ENCODE measurements around the gene RAB36. TPM values are rescaled to one million over a fixed set of nuclear protein-coding genes. Genes with fewer than 3 reads are reported as not detected.

Gene RAB36, protein sequence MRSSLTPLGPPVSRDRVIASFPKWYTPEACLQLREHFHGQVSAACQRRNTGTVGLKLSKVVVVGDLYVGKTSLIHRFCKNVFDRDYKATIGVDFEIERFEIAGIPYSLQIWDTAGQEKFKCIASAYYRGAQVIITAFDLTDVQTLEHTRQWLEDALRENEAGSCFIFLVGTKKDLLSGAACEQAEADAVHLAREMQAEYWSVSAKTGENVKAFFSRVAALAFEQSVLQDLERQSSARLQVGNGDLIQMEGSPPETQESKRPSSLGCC
- 0.35 TPM for total RNA-seq
- long read RNA-seq, result 0 reads

- ATAC-seq (ENCODE audit: poor library complexity), result peak; percentile 81
- DNase-seq, result peak; percentile 98
- intact Hi-C loops (cut with DNase I), result no loop called here
Observed at GRCh38 chr22:23144932-23145877, at the start of gene RAB36. Gene RAB36, plus strand, starts transcription at chr22:23145477. Its CDS starts 1,140 bp downstream, at chr22:23146617.

DNA sequence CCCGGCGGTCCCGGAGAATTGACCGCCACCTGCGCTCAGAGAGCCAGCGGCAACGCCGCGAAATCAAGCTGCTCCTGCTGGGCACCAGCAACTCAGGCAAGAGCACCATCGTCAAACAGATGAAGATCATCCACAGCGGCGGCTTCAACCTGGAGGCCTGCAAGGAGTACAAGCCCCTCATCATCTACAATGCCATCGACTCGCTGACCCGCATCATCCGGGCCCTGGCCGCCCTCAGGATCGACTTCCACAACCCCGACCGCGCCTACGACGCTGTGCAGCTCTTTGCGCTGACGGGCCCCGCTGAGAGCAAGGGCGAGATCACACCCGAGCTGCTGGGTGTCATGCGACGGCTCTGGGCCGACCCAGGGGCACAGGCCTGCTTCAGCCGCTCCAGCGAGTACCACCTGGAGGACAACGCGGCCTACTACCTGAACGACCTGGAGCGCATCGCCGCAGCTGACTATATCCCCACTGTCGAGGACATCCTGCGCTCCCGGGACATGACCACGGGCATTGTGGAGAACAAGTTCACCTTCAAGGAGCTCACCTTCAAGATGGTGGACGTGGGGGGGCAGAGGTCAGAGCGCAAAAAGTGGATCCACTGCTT is 49.4 kb upstream of the RAB36 start:
- DNase-seq (no peak), ATAC-seq (ENCODE audit: poor library complexity) (no peak)
- intact Hi-C loops (cut with DNase I), result loop anchor here (10.0 kb wide), 1 partner anchor 81 kb away; no protein-coding TSS in a partner anchor

GRCh38 chr22:23097412-23098229 is 47.7 kb upstream of the RAB36 start:
- DNase-seq (no peak), ATAC-seq (ENCODE audit: poor library complexity) (no peak)
- intact Hi-C loops (cut with DNase I), result loop anchor here (10.0 kb wide), 1 partner anchor 83 kb away; no protein-coding TSS in a partner anchor

DNA sequence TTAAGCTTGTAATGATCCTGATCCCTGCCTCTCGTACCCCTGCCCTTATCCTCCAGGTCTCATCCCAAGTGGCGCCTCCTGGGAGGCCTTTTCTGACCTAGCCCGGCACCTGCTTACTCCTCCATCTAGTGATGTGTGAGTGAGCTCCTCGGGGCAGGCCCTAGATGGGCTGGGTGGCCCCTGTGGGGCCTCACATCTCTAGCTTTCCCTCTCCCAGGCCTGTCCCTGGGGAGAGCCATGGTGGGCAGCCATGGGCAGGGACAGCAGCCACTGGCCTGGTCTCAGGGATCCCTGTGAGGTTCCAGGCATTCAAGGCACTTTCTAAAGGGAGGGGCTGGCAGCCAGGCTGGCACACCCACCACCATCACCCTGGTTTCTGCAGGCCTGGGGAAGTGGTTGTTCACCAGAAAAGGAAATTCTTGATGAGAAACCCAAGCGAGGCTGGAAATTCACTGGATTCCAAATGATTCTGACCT is 47.0 kb upstream of the RAB36 start:
- DNase-seq, result no peak
- intact Hi-C loops (cut with DNase I), result loop anchor here (10.0 kb wide), 1 partner anchor 83 kb away; no protein-coding TSS in a partner anchor
- no peak for ATAC-seq (ENCODE audit: poor library complexity)

DNA sequence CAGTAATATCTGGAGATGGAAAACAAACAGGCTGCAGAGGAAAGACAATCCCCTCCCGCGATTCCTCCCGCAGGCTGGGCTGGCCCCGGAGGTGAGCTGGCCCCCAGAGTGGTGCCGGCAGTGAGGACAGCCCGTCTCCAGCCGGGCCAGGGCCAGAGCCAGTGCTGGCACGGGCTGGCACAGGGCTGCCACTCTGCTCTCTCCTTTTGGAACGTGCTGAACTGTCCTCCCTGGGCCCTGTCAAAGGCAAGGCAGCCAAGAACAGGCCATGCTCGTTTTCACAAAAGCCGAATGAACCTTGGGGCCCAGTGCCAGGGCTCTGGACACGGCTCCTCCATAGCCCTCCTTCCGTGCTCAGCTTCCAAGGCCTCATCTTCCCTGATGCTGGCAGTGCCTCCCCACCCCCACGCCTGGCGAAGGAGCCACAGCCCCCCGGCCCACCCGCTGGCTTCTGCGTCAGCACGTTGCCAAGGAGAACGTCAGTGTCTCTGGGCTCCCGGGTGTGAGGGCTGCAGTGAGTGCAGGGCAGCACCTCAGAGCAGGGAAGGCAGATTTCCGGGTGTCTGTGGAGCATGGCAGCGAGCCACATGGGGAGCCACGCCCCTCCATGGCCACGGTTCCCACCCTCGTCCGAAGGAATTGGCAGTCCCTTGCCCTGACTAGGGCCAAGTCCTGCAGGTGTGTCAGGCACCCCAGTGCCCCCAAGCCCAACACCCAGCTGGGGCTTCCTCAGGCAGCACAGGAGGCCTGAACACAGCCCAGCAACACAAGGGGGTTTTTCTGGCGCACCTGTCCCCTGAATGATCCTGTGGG is 46.4 kb upstream of the RAB36 start:
- DNase-seq, result peak; percentile 73
- intact Hi-C loops (cut with DNase I), result loop anchor here (10.0 kb wide), 1 partner anchor 84 kb away; no protein-coding TSS in a partner anchor
- peak; percentile 96 for ATAC-seq (ENCODE audit: poor library complexity)

- DNase-seq, result no peak
- ATAC-seq (ENCODE audit: poor library complexity), result no peak
- intact Hi-C loops (cut with DNase I), result loop anchor here (10.0 kb wide), 1 partner anchor 85 kb away; no protein-coding TSS in a partner anchor
Observed at GRCh38 chr22:23099531-23099804, 45.8 kb upstream of the RAB36 start.

DNA sequence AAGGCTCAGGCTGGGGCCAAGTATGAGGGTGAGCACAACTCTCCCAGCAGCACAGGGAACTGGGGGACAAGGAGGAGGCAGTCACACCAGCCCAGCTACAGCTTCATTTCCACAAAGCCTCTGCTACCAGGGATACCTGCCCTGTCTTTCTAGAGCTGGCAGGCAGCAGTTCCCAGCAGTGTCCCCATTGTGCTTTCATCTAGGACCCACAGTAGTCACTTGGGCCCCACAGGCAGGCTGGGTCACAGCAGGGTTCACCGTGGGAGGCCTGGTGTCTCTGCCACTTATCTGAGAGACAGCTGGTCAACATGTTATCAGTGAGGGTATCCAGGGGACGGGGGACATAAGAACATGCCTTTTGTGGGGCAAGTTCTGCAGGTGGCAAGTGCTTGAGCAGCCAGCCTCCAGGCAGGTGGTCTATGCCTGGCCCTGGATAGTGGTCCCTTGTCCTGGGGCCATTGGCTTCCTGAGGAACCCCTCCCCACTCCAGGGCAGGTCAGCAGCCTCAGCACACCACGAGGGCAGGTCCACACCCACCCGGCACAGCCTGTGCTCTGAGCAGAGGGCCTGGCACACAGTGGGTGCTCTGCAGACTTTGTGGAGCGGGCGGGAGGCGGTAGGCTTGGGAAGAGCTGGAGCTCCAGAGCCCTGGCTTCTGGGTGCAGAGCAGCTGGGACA is 45.0 kb upstream of the RAB36 start:
- intact Hi-C loops (cut with DNase I), result no loop called here
- DNase-seq (no peak), ATAC-seq (ENCODE audit: poor library complexity) (no peak)

GRCh38 chr22:23101524-23101923 is 43.8 kb upstream of the RAB36 start:
- DNase-seq (no peak), ATAC-seq (ENCODE audit: poor library complexity) (no peak)
- intact Hi-C loops (cut with DNase I), result no loop called here

- DNase-seq (no peak), ATAC-seq (ENCODE audit: poor library complexity) (no peak)
- intact Hi-C loops (cut with DNase I), result no loop called here
Observed at GRCh38 chr22:23102002-23102655, 43.1 kb upstream of the RAB36 start.

- no peak for ATAC-seq (ENCODE audit: poor library complexity)
- intact Hi-C loops (cut with DNase I), result no loop called here
- DNase-seq, result no peak
Observed at GRCh38 chr22:23102776-23103175, 42.5 kb upstream of the RAB36 start.

- intact Hi-C loops (cut with DNase I), result no loop called here
Observed at GRCh38 chr22:23103199-23103954, 41.9 kb upstream of the RAB36 start.

GRCh38 chr22:23104187-23104971 is 40.9 kb upstream of the RAB36 start:
- intact Hi-C loops (cut with DNase I), result no loop called here
- DNase-seq (no peak), ATAC-seq (ENCODE audit: poor library complexity) (no peak)

More at GRCh38 chr22:23103199-23103954, 41.9 kb upstream of the RAB36 start:
- DNase-seq (no peak), ATAC-seq (ENCODE audit: poor library complexity) (no peak)

DNA sequence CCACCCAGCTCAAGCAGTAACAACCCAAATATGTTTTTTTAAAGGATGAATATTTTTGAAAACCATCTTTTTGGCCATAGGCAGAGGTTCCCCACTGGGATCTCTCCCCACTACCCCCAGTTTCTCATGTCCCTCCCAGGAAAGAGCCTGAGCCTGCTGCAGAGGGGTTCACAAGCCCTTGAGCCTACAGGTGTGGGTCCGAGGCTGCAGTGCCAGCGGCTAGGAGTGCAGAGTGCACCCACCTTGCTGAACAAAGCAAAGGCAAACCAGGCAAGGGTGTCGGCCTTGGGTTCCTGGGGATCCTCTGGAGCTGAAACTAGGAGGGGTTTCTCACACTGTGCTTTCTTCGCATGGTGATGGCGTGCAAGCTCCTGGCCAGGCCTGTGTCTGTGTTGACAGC is 40.0 kb upstream of the RAB36 start:
- intact Hi-C loops (cut with DNase I), result no loop called here
- ATAC-seq (ENCODE audit: poor library complexity), result no peak
- DNase-seq, result no peak

- intact Hi-C loops (cut with DNase I), result no loop called here
- no peak for ATAC-seq (ENCODE audit: poor library complexity)
- no peak for DNase-seq
Observed at GRCh38 chr22:23105919-23106318, 39.4 kb upstream of the RAB36 start.

DNA sequence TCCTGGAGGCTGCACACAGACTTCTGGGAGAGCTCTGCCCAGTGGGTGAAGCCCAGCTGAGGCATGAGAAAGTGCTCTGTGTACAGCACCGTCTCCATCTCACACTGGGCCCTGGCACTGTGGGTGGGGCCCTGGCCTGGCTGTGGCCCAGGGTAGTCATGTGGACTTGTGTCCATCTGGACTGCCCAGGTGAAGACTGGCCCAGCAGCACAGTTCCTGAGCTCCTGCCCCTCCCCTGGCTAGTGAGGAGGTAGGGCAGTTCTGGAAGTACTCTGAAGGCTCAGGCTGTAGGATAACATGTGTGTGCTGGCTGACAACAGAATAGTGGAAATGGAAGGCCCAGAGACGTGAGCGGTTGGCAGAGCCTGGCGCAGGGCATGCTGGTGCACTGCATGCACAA is 38.9 kb upstream of the RAB36 start:
- ATAC-seq (ENCODE audit: poor library complexity), result peak; percentile 23

More for the DNA sequence above, 38.9 kb upstream of the RAB36 start:
- DNase-seq, result no peak
- intact Hi-C loops (cut with DNase I), result no loop called here

All from Right ventricle myocardium superior (tissue), 1 donor.